Activated naive CD4-positive, alpha-beta T cell treated with anti-CD3 and anti-CD28 coated beads, Interleukin-2, amount 10 ng/mL, durations not matched to agents 7 days and 5 days (primary cell): Measurements from ENCODE around the gene ATP6V0D1.

ENCODE experiments used
- CTCF ChIA-PET: fragments of 350-600 bp; sonication (Branson Sonifier 250); formaldehyde crosslinking; loops from one replicate; lab custom pipeline; 2021; ENCODE audit warnings: antibody characterized with exemption; lab: Charles Lee
- DNase-seq: peaks from one replicate; pipeline ENCODE4 v3.0.0-alpha.2; 2020
- H3K27ac Mint-ChIP-seq: one replicate; pipeline ENCODE4 v1.8.0; 2021; ENCODE audit warnings: mild to moderate bottlenecking, moderate library complexity, mixed read lengths
- H3K27me3 Mint-ChIP-seq: one replicate; pipeline ENCODE4 v1.8.0; 2021; ENCODE audit warnings: mild to moderate bottlenecking, mixed read lengths
- H3K36me3 Mint-ChIP-seq: one replicate; pipeline ENCODE4 v1.8.0; 2021; ENCODE audit warnings: mixed read lengths
- H3K4me1 Mint-ChIP-seq: one replicate; pipeline ENCODE4 v1.8.0; 2021; ENCODE audit warnings: mixed read lengths
- H3K4me3 Mint-ChIP-seq: one replicate; pipeline ENCODE4 v1.8.0; 2021; ENCODE audit warnings: mild to moderate bottlenecking, moderate library complexity, mixed read lengths
- H3K9me3 Mint-ChIP-seq: one replicate; pipeline ENCODE4 v1.8.0; 2021; ENCODE audit warnings: mixed read lengths

ATP6V0D1 gene

GRCh38 chr16:67480833-67481560 lies at the start of gene ATP6V0D1:
Gene ATP6V0D1 (minus strand): TSS chr16:67481157. CDS start chr16:67481086, 71 bp downstream.
- H3K27ac Mint-ChIP-seq, result peak within 1 kb of the TSS; percentile 97
- H3K4me3 Mint-ChIP-seq, result peak within 1 kb of the TSS; percentile 94

GRCh38 chr16:67530013-67530939 lies 49.3 kb upstream of the ATP6V0D1 start:
- CTCF ChIA-PET, result interaction anchor here (1.0 to 5.1 kb wide), 3 partner anchors 9 to 16 kb away, joined by 3 to 35 read pairs (median 6); no protein-coding TSS in a partner anchor
- DNase-seq, result peak; percentile 55
- Mint-ChIP-seq H3K4me3 (peak overlapping the region; percentile 60), H3K9me3 (no peaks in the 10 kb centered on the region), H3K36me3 (no peaks in the 10 kb centered on the region), H3K27me3 (peaks cover 97% of the 10 kb centered on the region), H3K27ac (no peak overlapping the region), H3K4me1 (peaks cover 29% of the 10 kb centered on the region)

More at GRCh38 chr16:67480833-67481560, at the start of gene ATP6V0D1:
- H3K36me3 Mint-ChIP-seq, result peaks cover 20% of the 10 kb centered on the region
- H3K27me3 Mint-ChIP-seq, result no peaks in the 10 kb centered on the region
- H3K9me3 Mint-ChIP-seq, result no peaks in the 10 kb centered on the region
- CTCF ChIA-PET, result interaction anchor here (0.7 to 5.4 kb wide), 14 partner anchors 11 to 336 kb away, joined by 3 to 74 read pairs (median 4); partner anchors contain the start of gene NOL3
- H3K4me1 Mint-ChIP-seq, result peaks cover 47% of the 10 kb centered on the region
- peak; percentile 99 for DNase-seq

- H3K4me1 Mint-ChIP-seq, result peaks cover 29% of the 10 kb centered on the region
- CTCF ChIA-PET, result interaction anchor here (1.0 to 5.1 kb wide), 4 partner anchors 9 to 140 kb away, joined by 3 to 35 read pairs (median 4); no protein-coding TSS in a partner anchor
- DNase-seq, result no peak
- no peak overlapping the region for H3K27ac Mint-ChIP-seq
- no peaks in the 10 kb centered on the region for H3K36me3 Mint-ChIP-seq
- peak overlapping the region; percentile 60 for H3K4me3 Mint-ChIP-seq
- no peaks in the 10 kb centered on the region for H3K9me3 Mint-ChIP-seq
- H3K27me3 Mint-ChIP-seq, result peaks cover 97% of the 10 kb centered on the region
Observed at GRCh38 chr16:67529582-67530012, 48.6 kb upstream of the ATP6V0D1 start.

GRCh38 chr16:67528870-67529581 lies 48.1 kb upstream of the ATP6V0D1 start:
- CTCF ChIA-PET, result interaction anchor here (1.0 to 5.1 kb wide), 4 partner anchors 8 to 140 kb away, joined by 3 to 35 read pairs (median 4); no protein-coding TSS in a partner anchor
- DNase-seq, result peak; percentile 57
- H3K27ac Mint-ChIP-seq, result no peak overlapping the region
- H3K9me3 Mint-ChIP-seq, result no peaks in the 10 kb centered on the region
- peaks cover 97% of the 10 kb centered on the region for H3K27me3 Mint-ChIP-seq
- peaks cover 26% of the 10 kb centered on the region for H3K4me1 Mint-ChIP-seq
- H3K4me3 Mint-ChIP-seq, result peak overlapping the region; percentile 60
- no peaks in the 10 kb centered on the region for H3K36me3 Mint-ChIP-seq

GRCh38 chr16:67528222-67528869 lies 47.4 kb upstream of the ATP6V0D1 start, which contains the start of gene RIPOR1:
Gene RIPOR1 (plus strand): TSS chr16:67528829. CDS start chr16:67538447, 9,618 bp downstream.
- H3K9me3 Mint-ChIP-seq, result no peaks in the 10 kb centered on the region
- H3K36me3 Mint-ChIP-seq, result no peaks in the 10 kb centered on the region
- peak; percentile 70 for DNase-seq
- peak within 1 kb of the TSS; percentile 60 for H3K4me3 Mint-ChIP-seq
- H3K27me3 Mint-ChIP-seq, result peaks cover 90% of the 10 kb centered on the region
- peaks cover 26% of the 10 kb centered on the region for H3K4me1 Mint-ChIP-seq
- H3K27ac Mint-ChIP-seq, result no peak within 1 kb of the TSS
- CTCF ChIA-PET, result interaction anchor here (1.5 to 5.1 kb wide), 2 partner anchors 7 to 19 kb away, joined by 5 to 35 read pairs; no protein-coding TSS in a partner anchor

- no peak overlapping the region for H3K27ac Mint-ChIP-seq
- CTCF ChIA-PET, result interaction anchor here (1.0 to 8.1 kb wide), 7 partner anchors 9 to 289 kb away, joined by 3 to 151 read pairs (median 4); partner anchors contain the start of genes C16orf86, CARMIL2 and ENKD1
- H3K4me3 Mint-ChIP-seq, result no peak overlapping the region
- no peak for DNase-seq
- H3K27me3 Mint-ChIP-seq, result peaks cover 82% of the 10 kb centered on the region
- H3K4me1 Mint-ChIP-seq, result peaks cover 36% of the 10 kb centered on the region
- H3K36me3 Mint-ChIP-seq, result no peaks in the 10 kb centered on the region
- no peaks in the 10 kb centered on the region for H3K9me3 Mint-ChIP-seq
Observed at GRCh38 chr16:67526149-67526791, 45.3 kb upstream of the ATP6V0D1 start.

GRCh38 chr16:67525176-67525860 lies 44.4 kb upstream of the ATP6V0D1 start:
- H3K27ac Mint-ChIP-seq, result no peak overlapping the region
- H3K4me3 Mint-ChIP-seq, result no peak overlapping the region
- H3K27me3 Mint-ChIP-seq, result peaks cover 80% of the 10 kb centered on the region
- CTCF ChIA-PET, result interaction anchor here (0.7 to 8.1 kb wide), 9 partner anchors 11 to 290 kb away, joined by 3 to 151 read pairs (median 4); partner anchors contain the start of genes C16orf86, CARMIL2 and ENKD1
- peaks cover 36% of the 10 kb centered on the region for H3K4me1 Mint-ChIP-seq
- no peak for DNase-seq
- H3K9me3 Mint-ChIP-seq, result no peaks in the 10 kb centered on the region
- no peaks in the 10 kb centered on the region for H3K36me3 Mint-ChIP-seq

- peaks cover 50% of the 10 kb centered on the region for H3K4me1 Mint-ChIP-seq
- DNase-seq, result peak; percentile 99
- peaks cover 65% of the 10 kb centered on the region for H3K27me3 Mint-ChIP-seq
- no peaks in the 10 kb centered on the region for H3K36me3 Mint-ChIP-seq
- CTCF ChIA-PET, result interaction anchor here (0.5 to 8.1 kb wide), 57 partner anchors 9 to 544 kb away, joined by 3 to 151 read pairs (median 4); partner anchors contain the start of genes ACD, ATP6V0D1, B3GNT9 and C16orf86
- no peaks in the 10 kb centered on the region for H3K9me3 Mint-ChIP-seq
- H3K4me3 Mint-ChIP-seq, result peak overlapping the region; percentile 81
- H3K27ac Mint-ChIP-seq, result peak overlapping the region; percentile 97
Observed at GRCh38 chr16:67521095-67521804, 40.3 kb upstream of the ATP6V0D1 start.

- no peak for DNase-seq
- CTCF ChIA-PET, result interaction anchor here (2.5 to 8.1 kb wide), 4 partner anchors 18 to 148 kb away, joined by 27 to 151 read pairs (median 64); partner anchors contain the start of genes ACD, C16orf86, CARMIL2 and ENKD1
- H3K27me3 Mint-ChIP-seq, result peaks cover 45% of the 10 kb centered on the region
- H3K4me3 Mint-ChIP-seq, result no peak overlapping the region
- H3K4me1 Mint-ChIP-seq, result peaks cover 62% of the 10 kb centered on the region
- no peaks in the 10 kb centered on the region for H3K9me3 Mint-ChIP-seq
- no peaks in the 10 kb centered on the region for H3K36me3 Mint-ChIP-seq
- H3K27ac Mint-ChIP-seq, result peak overlapping the region; percentile 72
Observed at GRCh38 chr16:67519242-67519641, 38.3 kb upstream of the ATP6V0D1 start.

- H3K4me1 Mint-ChIP-seq, result peaks cover 66% of the 10 kb centered on the region
- H3K4me3 Mint-ChIP-seq, result no peak overlapping the region
- no peaks in the 10 kb centered on the region for H3K36me3 Mint-ChIP-seq
- CTCF ChIA-PET, result interaction anchor here (4.1 to 8.1 kb wide), 3 partner anchors 18 to 148 kb away, joined by 51 to 151 read pairs (median 76); partner anchors contain the start of genes C16orf86, CARMIL2 and ENKD1
- no peaks in the 10 kb centered on the region for H3K9me3 Mint-ChIP-seq
- no peak for DNase-seq
- no peak overlapping the region for H3K27ac Mint-ChIP-seq
- peaks cover 44% of the 10 kb centered on the region for H3K27me3 Mint-ChIP-seq
Observed at GRCh38 chr16:67518676-67519075, 37.7 kb upstream of the ATP6V0D1 start.
